ENCODE results near the gene HIVEP2. TPM values are rescaled to one million over a fixed set of nuclear protein-coding genes. Genes with fewer than 3 reads are reported as not detected.

HIVEP2 gene
- polyA plus RNA-seq, 3 donors, result 11.8 to 15.2 (median 11.9) TPM

GRCh38 chr6:142702501-142703460 lies 242.2 kb downstream of the HIVEP2 start:
- DNase-seq (ENCODE audit: extremely low read depth in 1 of 11, low read depth in 9 of 11, low spot score in 4 of 11), result peak in 1 of 11 donors; percentile 17

Other genes with a start within 250 kb of the HIVEP2 start
- gene AIG1, start 115.7 kb upstream of the HIVEP2 start, polyA plus RNA-seq (ENCODE audit: insufficient read length in 3 of 3), result 100 to 1,000 TPM in 2 of 3 donors, 10 to 100 TPM in 1; 96.4 to 110 (median 103) TPM

Measured in renal cortex interstitium (tissue), 11 donors.